Urothelium cell line (cell line): Measurements from ENCODE around the gene LRSAM1.
A peak's percentile ranks its signal among the peaks of the same experiment; 100 is the strongest.

Experiments
- DNase-seq: peaks from one replicate; pipeline ENCODE4 v3.0.0; 2011; ENCODE audit warnings: low spot score, mixed read lengths
- FAIRE-seq: peaks from 2 replicates; lab custom pipeline; 2011; peaks lifted over from hg19 to GRCh38; lab: Jason Lieb, UNC

Gene LRSAM1

GRCh38 chr9:127509261-127509954 is 58.1 kb downstream of the LRSAM1 start:
- DNase-seq (no peak), FAIRE-seq (no peak)

- DNase-seq: no peak
Observed at GRCh38 chr9:127509955-127510299, 58.6 kb downstream of the LRSAM1 start.

GRCh38 chr9:127514468-127514867 is 63.2 kb downstream of the LRSAM1 start:
- no peak for FAIRE-seq
- DNase-seq: no peak

More at GRCh38 chr9:127509955-127510299, 58.6 kb downstream of the LRSAM1 start:
- no peak for FAIRE-seq

- DNase-seq (no peak), FAIRE-seq (no peak)
Observed at GRCh38 chr9:127516835-127517607, 65.7 kb downstream of the LRSAM1 start.

- DNase-seq (no peak), FAIRE-seq (no peak)
Observed at GRCh38 chr9:127517620-127518019, 66.3 kb downstream of the LRSAM1 start.

GRCh38 chr9:127518091-127518856 is 67.0 kb downstream of the LRSAM1 start:
- DNase-seq (no peak), FAIRE-seq (no peak)

- no peak for FAIRE-seq
- peak; percentile 92 for DNase-seq
Observed at GRCh38 chr9:127519301-127520166, 68.2 kb downstream of the LRSAM1 start.

GRCh38 chr9:127520941-127521918 is 69.9 kb downstream of the LRSAM1 start:
- peak; percentile 50 for DNase-seq
- no peak for FAIRE-seq

- FAIRE-seq (no peak), DNase-seq (peak; percentile 64)
Observed at GRCh38 chr9:127521919-127522304, 70.6 kb downstream of the LRSAM1 start.

- FAIRE-seq (no peak), DNase-seq (peak; percentile 38)
Observed at GRCh38 chr9:127522727-127523126, 71.4 kb downstream of the LRSAM1 start.

- no peak for FAIRE-seq
Observed at GRCh38 chr9:127523312-127523851, 72.1 kb downstream of the LRSAM1 start.

GRCh38 chr9:127524373-127524772 is 73.1 kb downstream of the LRSAM1 start:
- DNase-seq: peak; percentile 46
- FAIRE-seq: no peak

More at GRCh38 chr9:127523312-127523851, 72.1 kb downstream of the LRSAM1 start:
- DNase-seq: no peak

GRCh38 chr9:127525401-127526188 is 74.3 kb downstream of the LRSAM1 start:
- no peak for FAIRE-seq
- no peak for DNase-seq

GRCh38 chr9:127526655-127527559 is 75.6 kb downstream of the LRSAM1 start:
- DNase-seq (no peak), FAIRE-seq (no peak)

- no peak for FAIRE-seq
Observed at GRCh38 chr9:127527560-127528268, 76.4 kb downstream of the LRSAM1 start.

GRCh38 chr9:127528422-127529251 is 77.3 kb downstream of the LRSAM1 start:
- FAIRE-seq (no peak), DNase-seq (no peak)

More at GRCh38 chr9:127527560-127528268, 76.4 kb downstream of the LRSAM1 start:
- DNase-seq: no peak
